ENCODE results near the gene GFRAL.
"Not testable (repeated sequence)": the region's sequence is repeated elsewhere in the genome, so short reads cannot be mapped to it uniquely, and the experiment has no call there.

The GFRAL gene, protein sequence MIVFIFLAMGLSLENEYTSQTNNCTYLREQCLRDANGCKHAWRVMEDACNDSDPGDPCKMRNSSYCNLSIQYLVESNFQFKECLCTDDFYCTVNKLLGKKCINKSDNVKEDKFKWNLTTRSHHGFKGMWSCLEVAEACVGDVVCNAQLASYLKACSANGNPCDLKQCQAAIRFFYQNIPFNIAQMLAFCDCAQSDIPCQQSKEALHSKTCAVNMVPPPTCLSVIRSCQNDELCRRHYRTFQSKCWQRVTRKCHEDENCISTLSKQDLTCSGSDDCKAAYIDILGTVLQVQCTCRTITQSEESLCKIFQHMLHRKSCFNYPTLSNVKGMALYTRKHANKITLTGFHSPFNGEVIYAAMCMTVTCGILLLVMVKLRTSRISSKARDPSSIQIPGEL

DNA sequence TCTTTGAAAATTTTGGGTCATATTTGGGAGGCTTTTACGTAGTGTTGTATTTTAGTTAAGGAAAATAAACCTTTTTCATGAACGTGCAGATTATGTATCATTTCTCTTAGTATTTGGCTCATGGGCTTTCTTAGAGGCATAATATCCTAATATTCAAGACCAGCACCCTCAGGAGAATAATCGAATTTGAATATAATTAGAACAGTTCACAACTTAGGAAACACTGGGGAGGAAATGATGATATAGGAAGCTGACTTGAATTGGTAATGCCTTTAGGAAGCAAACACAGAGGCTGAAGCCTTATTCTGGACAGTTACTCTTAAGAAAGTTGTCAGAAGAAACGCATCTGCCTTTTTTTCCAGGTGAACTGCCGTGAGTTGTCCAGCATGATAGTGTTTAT lies at the start of gene GFRAL:
Gene GFRAL, plus strand, starts transcription at position 301 of the 400 bp plus-strand sequence. Its CDS starts 86 bp downstream, at position 387.
- DNase-seq: no peak

GRCh38 chr6:55277646-55278045 lies 49.6 kb upstream of the GFRAL start:
- no peak for DNase-seq

DNA sequence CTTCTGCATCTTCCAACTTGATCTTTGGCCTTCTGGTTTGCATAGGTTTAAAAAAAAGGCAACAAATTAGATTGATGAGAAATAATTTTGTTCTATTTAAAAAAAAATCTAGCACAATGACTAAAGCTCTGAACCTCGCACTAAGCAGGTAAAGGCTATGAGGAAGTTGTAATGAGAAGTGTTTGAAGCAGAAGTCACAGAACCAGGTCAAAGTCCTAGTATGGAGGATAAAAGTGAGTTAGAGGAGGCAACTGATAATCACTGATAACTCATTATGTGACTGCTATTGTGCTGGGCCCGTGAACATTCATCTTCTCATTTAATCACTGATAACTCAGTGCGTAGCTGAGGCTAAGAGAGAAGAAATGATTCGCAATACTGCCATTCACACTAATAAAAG lies 46.1 kb upstream of the GFRAL start:
- no peak for DNase-seq

- no peak for DNase-seq
Observed at GRCh38 chr6:55282115-55282514, 45.2 kb upstream of the GFRAL start.

- DNase-seq: no peak
Observed at GRCh38 chr6:55286824-55287223, 40.4 kb upstream of the GFRAL start.

DNA sequence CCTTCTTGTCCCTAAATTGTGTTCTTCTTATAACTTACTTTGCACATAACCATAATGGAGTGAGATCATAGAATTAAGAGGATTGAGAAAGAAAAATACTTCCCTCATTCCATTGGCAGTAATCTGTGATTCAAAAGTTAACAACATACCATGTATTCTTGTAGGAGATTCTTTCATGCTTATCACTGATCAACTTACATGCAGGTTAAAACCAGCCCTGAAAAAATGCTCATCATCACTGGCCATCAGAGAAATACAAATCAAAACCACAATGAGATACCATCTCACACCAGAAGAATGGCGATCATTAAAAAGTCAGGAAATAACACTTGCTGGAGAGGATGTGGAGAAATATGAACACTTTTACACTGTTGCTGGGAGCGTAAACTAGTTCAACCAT lies 36.5 kb upstream of the GFRAL start:
- no peak for DNase-seq

DNA sequence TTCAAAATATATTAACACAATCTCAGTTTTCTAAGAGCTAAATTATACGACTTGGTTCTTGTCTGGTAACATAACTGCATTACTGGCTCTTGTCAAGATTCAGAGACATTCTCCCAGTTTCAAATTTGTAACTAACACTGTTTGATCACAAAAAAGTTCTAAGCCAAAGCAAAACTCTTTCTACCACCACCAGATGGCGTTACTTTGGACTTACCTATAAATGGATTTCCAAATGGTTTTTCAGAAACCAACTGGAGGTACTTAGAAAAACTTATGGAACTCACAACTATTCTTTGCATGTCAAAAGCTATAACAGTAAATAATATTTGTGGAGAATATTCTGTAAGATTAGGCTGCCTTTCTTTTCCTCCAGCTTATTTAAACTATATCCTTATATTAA lies 34.2 kb upstream of the GFRAL start:
- peak; percentile 28 for DNase-seq

- not testable (repeated sequence) for DNase-seq
Observed at GRCh38 chr6:55297214-55297613, 30.1 kb upstream of the GFRAL start.

DNA sequence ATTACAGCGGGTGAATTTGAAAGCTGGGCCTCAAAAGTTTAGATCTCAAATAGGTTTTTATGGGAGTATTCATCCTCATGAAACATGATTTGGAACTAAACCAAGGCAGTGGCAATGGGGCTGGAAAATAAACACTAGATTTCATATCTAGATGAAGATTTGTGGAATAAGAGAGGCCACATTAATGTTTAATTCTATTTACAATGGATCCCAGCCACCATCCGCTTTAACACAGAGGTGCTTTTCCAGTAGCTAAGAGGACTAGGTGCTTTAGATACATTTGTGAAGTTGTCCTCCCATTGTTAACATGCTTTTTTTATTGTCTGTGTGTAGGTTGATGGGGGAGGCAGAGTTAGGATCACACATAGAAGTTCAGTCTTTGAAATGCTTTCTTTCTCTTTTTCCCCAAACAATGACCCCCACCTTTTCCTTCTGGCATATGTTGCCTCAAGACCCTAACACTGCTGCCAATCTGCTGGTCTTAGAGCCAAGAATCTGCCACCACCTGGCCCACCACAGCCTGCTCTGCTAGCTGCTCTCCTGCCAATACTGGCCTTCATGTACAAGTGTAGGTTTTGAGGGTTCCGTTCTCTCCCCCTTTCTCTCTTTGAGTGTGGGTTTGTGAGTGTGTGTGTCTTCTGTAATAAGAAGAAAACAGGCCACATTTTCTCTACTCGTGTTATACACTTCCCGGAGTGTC lies 27.8 kb upstream of the GFRAL start:
- no peak for DNase-seq

DNA sequence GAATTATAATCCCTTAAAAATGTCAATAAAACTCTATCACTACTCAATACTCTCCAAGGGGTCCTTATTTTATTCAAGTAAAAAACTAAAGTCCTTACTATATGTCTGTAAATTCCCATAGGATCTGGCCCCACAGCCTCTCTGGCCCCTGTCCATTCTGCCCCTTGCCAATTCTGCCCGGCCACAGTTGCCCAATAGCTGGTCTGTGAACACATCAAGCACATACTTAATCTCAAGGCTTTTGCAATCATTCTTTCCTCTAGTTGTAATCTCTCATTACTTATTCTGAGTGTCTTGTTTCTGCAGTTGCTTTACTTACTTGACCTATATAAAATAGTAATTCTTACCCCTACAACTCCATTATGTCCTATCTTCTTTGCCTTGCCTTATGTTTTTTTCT lies 22.5 kb upstream of the GFRAL start:
- DNase-seq: no peak

- DNase-seq: no peak
Observed at GRCh38 chr6:55319961-55320695, 7.1 kb upstream of the GFRAL start.

DNA sequence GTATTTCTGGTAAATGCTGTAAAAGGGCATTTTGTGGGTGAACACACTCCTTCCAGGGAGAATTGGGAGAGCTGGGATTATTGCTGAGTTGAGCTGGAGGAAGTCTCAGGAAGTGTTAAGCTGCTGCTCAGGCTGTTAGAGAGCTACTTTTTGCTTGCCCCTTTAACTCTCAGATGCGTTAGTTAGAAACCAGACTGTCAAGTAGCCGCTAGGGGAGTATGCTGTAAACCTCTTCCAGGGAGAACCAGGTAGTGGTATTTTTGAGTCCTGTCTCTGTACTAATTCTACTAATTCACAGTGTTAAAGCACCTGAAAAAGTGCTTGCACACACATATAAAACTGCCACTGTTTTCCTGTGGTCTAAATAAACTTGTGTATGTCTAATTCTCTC lies 6.6 kb upstream of the GFRAL start:
- DNase-seq: no peak

- DNase-seq: no peak
Observed at GRCh38 chr6:55377150-55377549, 49.9 kb downstream of the GFRAL start.

DNA sequence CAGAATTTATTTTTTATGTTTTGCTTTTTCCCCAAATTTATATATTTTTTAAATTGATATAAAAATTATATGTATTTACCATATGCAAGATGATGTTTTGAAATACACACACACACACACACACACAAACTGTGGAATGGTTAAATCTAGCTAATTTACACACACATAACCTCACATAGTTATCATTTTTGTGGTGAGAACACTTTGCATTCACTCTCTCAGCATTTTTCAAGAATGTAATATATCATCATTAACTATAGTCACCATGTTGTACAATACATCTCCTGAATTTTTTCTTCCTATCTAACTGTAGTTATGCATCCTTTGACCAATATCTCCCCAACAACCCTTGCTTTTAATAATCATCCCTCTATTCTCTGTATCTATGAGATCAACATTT lies 52.2 kb downstream of the GFRAL start:
- DNase-seq: no peak

DNA sequence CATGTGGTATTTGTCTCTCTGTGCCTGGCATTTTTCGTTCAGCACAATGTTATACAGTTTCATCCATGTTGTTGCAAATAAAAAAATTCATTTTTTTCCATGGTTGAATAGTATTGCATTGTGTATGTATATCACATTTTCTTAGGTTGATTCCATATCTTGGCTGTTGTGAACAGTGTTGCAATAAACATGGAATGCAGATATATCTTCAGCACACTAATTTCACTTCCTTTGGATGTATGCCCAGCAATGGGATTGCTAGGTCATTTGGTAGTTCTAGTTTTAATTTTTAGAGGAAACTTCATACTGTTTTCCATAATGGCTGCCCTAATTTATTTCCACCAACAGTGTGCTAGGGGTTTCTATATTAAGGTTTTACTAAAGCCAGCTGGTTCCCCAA lies 52.6 kb downstream of the GFRAL start:
- no peak for DNase-seq

DNA sequence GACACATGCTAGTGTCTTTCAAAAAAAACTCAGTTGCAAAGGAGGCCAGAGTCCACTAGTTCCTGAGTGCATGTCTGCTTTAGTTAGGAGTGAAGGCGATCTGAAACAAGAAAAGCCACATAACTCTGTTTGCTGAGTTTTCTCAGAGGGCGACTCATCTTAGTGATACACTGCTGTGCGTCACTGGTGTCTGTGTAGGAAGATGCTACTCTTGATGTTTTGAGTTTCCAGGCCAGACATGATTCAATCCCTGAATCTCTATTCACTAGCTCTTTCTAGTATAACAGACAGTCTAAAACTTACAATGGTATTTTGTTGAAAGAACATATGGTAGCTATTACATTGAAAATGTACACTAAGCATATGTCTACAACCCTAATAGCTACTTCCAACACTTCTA lies 60.9 kb downstream of the GFRAL start:
- no peak for DNase-seq

- DNase-seq: no peak
Observed at GRCh38 chr6:55395871-55396270, 68.6 kb downstream of the GFRAL start.

- DNase-seq: no peak
Observed at GRCh38 chr6:55397986-55398385, 70.7 kb downstream of the GFRAL start.

DNA sequence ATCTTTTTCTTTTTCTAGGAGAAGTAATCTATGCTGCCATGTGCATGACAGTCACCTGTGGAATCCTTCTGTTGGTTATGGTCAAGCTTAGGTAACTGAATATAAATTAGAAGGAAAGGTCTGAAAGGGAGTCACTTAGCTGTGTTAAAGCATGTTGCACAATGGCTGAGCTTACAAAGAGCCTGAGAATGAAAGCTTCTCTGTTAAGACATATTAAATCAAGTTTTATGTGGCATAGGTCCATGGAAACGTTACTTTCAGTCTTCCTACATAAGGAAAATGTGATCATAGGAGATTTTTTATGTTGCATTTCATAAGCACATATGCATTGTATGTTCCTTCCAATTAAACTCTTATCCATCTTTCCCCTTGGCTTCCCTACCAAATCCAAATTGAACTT lies 72.1 kb downstream of the GFRAL start:
- no peak for DNase-seq

DNA sequence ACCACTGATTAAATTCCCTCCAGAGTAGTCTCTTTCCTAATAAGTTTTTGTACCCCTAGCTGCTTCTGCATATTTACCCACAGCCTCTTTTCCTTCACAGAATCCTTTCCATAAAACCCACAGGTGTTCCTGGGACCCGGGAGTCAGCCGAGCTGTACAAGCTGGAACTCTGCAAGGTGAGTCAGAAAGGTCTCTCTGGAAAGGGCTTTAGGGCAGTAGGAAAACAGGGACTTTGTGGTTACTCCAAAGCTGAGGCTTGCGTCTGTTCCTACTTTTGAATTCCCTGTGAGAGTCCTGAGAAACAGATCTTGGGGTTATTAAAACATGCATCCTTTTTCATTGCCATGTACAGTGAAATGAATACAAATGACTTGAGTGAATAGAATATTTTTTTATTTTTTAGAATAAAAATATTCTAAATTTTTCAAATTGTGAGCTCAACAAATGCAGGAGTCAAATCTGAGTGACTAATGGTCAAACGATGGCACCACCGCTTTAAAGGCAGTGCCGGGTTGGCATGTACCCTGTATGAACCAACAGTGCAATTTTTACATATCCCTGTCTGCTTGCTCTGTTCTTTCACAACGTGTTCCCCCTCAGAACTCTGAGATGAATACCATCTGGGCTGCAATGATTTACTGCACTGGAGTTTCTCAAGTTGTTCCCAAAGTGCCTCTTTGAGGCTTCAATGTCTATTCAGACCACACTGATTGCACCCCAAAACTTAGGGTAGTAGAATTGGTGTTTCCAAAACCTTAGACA lies 78.4 kb downstream of the GFRAL start:
- DNase-seq: no peak

- no peak for DNase-seq
Observed at GRCh38 chr6:55410674-55411073, 83.4 kb downstream of the GFRAL start.

GRCh38 chr6:55423933-55424332 lies 96.7 kb downstream of the GFRAL start:
- DNase-seq: no peak

All from hematopoietic multipotent progenitor cell treated with erythropoietin and hydrocortisone succinate and interleukin-3 and kit ligand, for 6 days (in vitro differentiated cells).